Tibial nerve (tissue), 3 donors: Measurements from ENCODE around the gene VSIG10L.

Source experiments
- CTCF ChIP-seq, 5 experiments: fragments of 200-600 bp in 3 of 5; fragments of 450-650 bp in 2 of 5; sonication (generic) in 3 of 5; IDR thresholded peaks; one replicate each; pipeline ENCODE4 v1.5.1; 2016 to 2019; ENCODE audit warnings: antibody characterized with exemption in 5 of 5, mild to moderate bottlenecking in 3 of 5, moderate library complexity in 2 of 5
- POLR2A ChIP-seq, 2 donors: fragments of 450-650 bp; IDR thresholded peaks; one replicate each; pipeline ENCODE4 v1.6.1; 2017; ENCODE audit warnings: antibody characterized with exemption in 2 of 2, mild to moderate bottlenecking in 2 of 2, moderate library complexity in 2 of 2

GRCh38 chr19:51282335-51282734, 59.6 kb downstream of the VSIG10L start:
- TF ChIP-seq CTCF (IDR thresholded peaks at IDR 0.05) (no peak), POLR2A (IDR thresholded peaks at IDR 0.05) (no peak)
